GM12875 (cell line): ENCODE data around the gene ZNF341.

Experiments used
- H3K4me3 ChIP-seq: one replicate; pipeline ENCODE4 v1.5.1; 2011; ENCODE audit warnings: low read depth, low read length, control low read depth
- TF ChIP-seq, protein P1 (sequence below): IDR thresholded peaks from 2 replicates; pipeline ENCODE4 v1.5.1; 2011; ENCODE audit warnings: low read depth, mild to moderate bottlenecking, control low read depth, inconsistent platforms, low read length, moderate library complexity, borderline replicate concordance; ENCODE audit not compliant: insufficient read depth

The ZNF341 gene

DNA sequence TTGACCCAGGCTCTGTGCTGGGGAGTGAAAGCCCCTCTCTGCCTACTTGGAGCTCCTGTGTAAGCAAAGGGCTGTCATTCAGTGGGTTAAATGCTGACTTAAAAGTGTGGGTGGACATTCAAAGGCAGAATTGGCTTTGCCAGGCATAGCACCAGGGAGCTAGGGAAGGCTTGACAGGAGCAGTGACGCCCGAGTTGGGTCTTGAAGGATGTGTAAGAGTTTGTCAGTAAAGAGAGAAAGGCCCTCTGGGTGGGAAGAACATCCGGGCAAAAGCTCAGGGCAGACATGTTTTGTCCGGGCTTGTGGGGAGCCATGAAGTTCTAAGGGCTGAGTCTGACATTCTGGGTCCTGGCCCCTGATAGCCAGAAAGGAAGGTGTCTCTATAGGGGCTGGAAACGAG lies 51.5 kb downstream of the ZNF341 start:
- TF ChIP-seq, protein P1, sequence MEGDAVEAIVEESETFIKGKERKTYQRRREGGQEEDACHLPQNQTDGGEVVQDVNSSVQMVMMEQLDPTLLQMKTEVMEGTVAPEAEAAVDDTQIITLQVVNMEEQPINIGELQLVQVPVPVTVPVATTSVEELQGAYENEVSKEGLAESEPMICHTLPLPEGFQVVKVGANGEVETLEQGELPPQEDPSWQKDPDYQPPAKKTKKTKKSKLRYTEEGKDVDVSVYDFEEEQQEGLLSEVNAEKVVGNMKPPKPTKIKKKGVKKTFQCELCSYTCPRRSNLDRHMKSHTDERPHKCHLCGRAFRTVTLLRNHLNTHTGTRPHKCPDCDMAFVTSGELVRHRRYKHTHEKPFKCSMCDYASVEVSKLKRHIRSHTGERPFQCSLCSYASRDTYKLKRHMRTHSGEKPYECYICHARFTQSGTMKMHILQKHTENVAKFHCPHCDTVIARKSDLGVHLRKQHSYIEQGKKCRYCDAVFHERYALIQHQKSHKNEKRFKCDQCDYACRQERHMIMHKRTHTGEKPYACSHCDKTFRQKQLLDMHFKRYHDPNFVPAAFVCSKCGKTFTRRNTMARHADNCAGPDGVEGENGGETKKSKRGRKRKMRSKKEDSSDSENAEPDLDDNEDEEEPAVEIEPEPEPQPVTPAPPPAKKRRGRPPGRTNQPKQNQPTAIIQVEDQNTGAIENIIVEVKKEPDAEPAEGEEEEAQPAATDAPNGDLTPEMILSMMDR, result no peak
- no peak overlapping the region for H3K4me3 ChIP-seq

- TF ChIP-seq, protein P1, result no peak
- H3K4me3 ChIP-seq, result no peak overlapping the region
Measured at GRCh38 chr20:33783818-33784217, 52.0 kb downstream of the ZNF341 start.

- TF ChIP-seq, protein P1, result no peak
- no peak overlapping the region for H3K4me3 ChIP-seq
Measured at GRCh38 chr20:33784225-33784624, 52.4 kb downstream of the ZNF341 start.

- TF ChIP-seq, protein P1, result no peak
- H3K4me3 ChIP-seq, result no peak overlapping the region
Measured at GRCh38 chr20:33785503-33785902, 53.7 kb downstream of the ZNF341 start.

DNA sequence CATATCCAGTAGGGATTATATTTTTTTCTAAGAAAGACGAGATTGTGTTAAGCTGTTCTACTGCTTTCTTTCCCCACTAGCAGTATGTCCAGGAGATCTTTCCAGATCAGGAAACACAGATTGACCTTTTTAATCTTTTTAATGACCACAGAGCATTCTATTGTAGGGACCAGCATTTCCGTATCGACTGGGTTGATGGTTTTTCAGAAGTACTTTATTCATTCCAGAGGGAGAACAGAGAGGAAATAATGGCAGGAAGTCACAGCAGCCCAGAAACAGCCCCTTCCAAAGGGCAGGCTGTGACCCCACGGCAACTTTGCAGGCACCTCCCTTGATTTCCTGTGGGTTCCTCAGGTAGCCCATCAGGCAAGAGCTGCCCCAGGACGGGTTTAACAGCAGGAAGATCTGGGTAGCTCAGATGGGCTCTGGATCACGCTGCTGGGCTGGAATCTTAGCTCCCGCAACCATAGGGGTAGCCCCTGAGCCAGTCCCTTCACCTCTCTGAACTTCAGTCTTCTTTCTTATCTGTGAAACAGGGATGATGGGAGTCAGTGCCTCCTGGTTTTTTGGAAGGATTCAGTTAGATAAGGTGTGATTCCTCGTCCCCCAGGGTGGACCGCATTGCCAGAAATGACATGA lies 55.6 kb downstream of the ZNF341 start:
- TF ChIP-seq, protein P1, result no peak

DNA sequence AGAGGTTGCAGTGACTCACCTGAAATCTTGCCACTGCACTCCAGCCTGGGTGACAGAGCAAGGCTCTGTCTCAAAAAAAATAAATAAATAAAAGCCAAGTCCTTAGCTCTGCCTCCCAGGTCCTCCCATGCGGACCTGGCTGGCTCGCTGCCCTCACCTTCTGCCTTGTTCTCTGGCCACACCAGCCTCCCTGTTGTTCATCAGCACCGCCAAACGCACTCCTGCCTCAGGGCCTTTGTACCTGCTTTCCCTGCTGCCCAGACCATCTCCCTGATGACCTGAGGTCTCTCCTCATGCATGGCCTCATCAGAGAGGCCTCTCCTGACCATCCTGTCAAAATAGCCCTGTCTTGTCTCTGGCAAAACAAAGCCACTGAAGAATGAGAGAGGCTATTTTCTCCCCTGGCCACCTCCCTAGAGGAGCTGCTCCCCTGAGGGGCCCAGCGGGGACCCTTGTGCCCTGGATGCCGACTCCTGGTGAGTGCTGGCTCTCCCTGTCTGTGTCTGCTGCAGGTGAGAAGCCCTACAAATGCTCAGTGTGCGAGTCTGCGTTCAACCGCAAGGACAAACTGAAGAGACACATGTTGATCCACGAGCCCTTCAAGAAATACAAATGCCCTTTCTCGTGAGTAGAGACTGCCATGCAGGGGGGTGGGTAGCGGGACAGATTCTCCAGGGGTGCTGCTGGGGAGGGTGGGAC lies 56.7 kb downstream of the ZNF341 start:
- TF ChIP-seq, protein P1, result no peak

More for the DNA sequence above, 55.6 kb downstream of the ZNF341 start:
- H3K4me3 ChIP-seq, result no peak overlapping the region

DNA sequence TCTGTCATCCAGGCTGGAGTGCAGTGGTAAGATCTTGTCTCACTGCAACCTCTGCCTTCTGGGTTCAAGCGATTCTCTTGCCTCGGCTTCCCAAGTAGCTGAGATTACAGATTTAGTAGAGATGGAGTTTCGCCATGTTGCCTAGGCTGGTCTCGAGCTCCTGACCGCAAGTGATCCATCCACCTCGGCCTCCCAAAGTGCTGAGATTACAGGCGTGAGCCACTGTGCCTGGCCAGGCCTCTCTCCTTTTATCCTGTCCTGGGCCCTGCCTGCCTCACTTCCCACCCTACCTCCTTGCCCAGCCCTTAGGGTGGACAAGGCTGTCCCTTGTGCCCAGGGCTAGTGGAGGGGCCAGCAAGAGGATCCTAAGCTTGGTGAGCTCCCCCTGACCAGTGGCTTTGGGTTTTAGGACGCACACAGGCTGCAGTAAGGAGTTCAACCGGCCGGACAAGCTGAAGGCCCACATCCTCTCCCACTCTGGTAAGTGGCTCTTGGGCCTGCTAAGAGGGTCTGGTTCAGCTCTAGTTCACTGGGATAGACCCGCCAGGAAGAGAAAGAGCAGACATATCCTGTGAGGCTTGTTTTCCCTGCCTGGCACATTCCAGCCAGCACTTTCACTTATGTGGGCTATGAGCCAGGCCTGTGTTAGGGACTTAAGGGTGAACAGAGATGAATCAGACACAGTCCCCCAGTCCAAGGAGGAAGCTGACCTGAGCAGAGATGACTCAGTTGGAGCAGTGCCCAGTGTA lies 57.5 kb downstream of the ZNF341 start:
- TF ChIP-seq, protein P1, result no peak
- no peak overlapping the region for H3K4me3 ChIP-seq

More for the DNA sequence above, 56.7 kb downstream of the ZNF341 start:
- H3K4me3 ChIP-seq, result no peak overlapping the region
